Mesenchymal stem cell (in vitro differentiated cells and primary cell): ENCODE measurements around the gene CA10.

ENCODE experiments used
- DNase-seq: peaks from one replicate; pipeline ENCODE4 v3.0.0-alpha.2; 2013
- H2AFZ ChIP-seq: one replicate; pipeline ENCODE4 v1.6.1; 2013; ENCODE audit warnings: low read depth, mild to moderate bottlenecking, control low read depth, inconsistent platforms, low read length, moderate library complexity
- H2AK5ac ChIP-seq: 2 replicates; pipeline ENCODE4 v1.6.1; 2013; ENCODE audit warnings: low read length, moderate library complexity, mild to moderate bottlenecking, inconsistent platforms; ENCODE audit not compliant: severe bottlenecking
- H2BK120ac ChIP-seq: one replicate; pipeline ENCODE4 v1.6.1; 2013; ENCODE audit warnings: low read depth, mild to moderate bottlenecking, inconsistent platforms, low read length, moderate library complexity
- H2BK12ac ChIP-seq, 2 experiments: one replicate each; pipeline ENCODE4 v1.6.1; 2013; ENCODE audit warnings: inconsistent platforms in 2 of 2, low read length in 2 of 2, mild to moderate bottlenecking in 2 of 2, moderate library complexity in 2 of 2, control low read depth in 1 of 2
- H2BK15ac ChIP-seq: one replicate; pipeline ENCODE4 v1.6.1; 2013; ENCODE audit warnings: mild to moderate bottlenecking, low read depth, inconsistent platforms; ENCODE audit not compliant: poor library complexity, severe bottlenecking
- H2BK5ac ChIP-seq: 2 replicates; pipeline ENCODE4 v1.6.1; 2013; ENCODE audit warnings: low read depth, mild to moderate bottlenecking, low read length, control low read depth, inconsistent platforms; ENCODE audit not compliant: poor library complexity, severe bottlenecking
- H3K14ac ChIP-seq, 2 experiments: one replicate each; pipeline ENCODE4 v1.6.1; 2013; ENCODE audit warnings: inconsistent platforms in 2 of 2, low read length in 2 of 2, control low read depth in 1 of 2, mild to moderate bottlenecking in 1 of 2, moderate library complexity in 1 of 2
- H3K18ac ChIP-seq, 2 experiments: one replicate each; pipeline ENCODE4 v1.6.1; 2013; ENCODE audit warnings: inconsistent platforms in 2 of 2, low read length in 2 of 2, control low read depth in 1 of 2, low read depth in 1 of 2, mild to moderate bottlenecking in 1 of 2
- H3K23ac ChIP-seq, 2 experiments: one replicate each; pipeline ENCODE4 v1.6.1; 2013; ENCODE audit warnings: inconsistent platforms in 2 of 2, low read length in 2 of 2, mild to moderate bottlenecking in 2 of 2, moderate library complexity in 2 of 2, control low read depth in 1 of 2
- H3K27ac ChIP-seq: 2 replicates; pipeline ENCODE4 v1.5.1; 2013; ENCODE audit warnings: mild to moderate bottlenecking, moderate library complexity, low read length, control low read depth, inconsistent platforms; ENCODE audit not compliant: poor library complexity, severe bottlenecking
- H3K27me3 ChIP-seq, 2 experiments: 2 replicates each; pipeline versions ENCODE4 v1.6.1 to v1.7.0; 2013; ENCODE audit warnings: low read length in 2 of 2, mild to moderate bottlenecking in 2 of 2, moderate library complexity in 2 of 2, control low read depth in 1 of 2, inconsistent platforms in 1 of 2; ENCODE audit not compliant: control insufficient read depth in 1 of 2, insufficient read depth in 1 of 2
- H3K36me3 ChIP-seq, 2 experiments: 2 replicates each; pipeline versions ENCODE4 v1.6.1 to v1.7.0; 2013; ENCODE audit warnings: low read length in 2 of 2, control low read depth in 1 of 2, inconsistent platforms in 1 of 2, low read depth in 1 of 2, mild to moderate bottlenecking in 1 of 2; ENCODE audit not compliant: insufficient read depth in 2 of 2, control insufficient read depth in 1 of 2
- H3K4ac ChIP-seq, 2 experiments: one replicate each; pipeline ENCODE4 v1.6.1; 2013; ENCODE audit warnings: inconsistent platforms in 2 of 2, low read length in 2 of 2, mild to moderate bottlenecking in 2 of 2, moderate library complexity in 2 of 2, control low read depth in 1 of 2, low read depth in 1 of 2
- H3K4me1 ChIP-seq: 2 replicates; pipeline ENCODE4 v1.6.1; 2013; ENCODE audit warnings: low read depth, low read length, control low read depth; ENCODE audit not compliant: control insufficient read depth, insufficient read depth
- H3K4me2 ChIP-seq: 2 replicates; pipeline ENCODE4 v1.6.1; 2013; ENCODE audit warnings: low read length, mild to moderate bottlenecking, inconsistent platforms; ENCODE audit not compliant: poor library complexity, severe bottlenecking
- H3K4me3 ChIP-seq, 2 experiments: 2 replicates each; pipeline versions ENCODE4 v1.5.1 to v1.7.0; 2013; ENCODE audit warnings: low read length in 2 of 2, mild to moderate bottlenecking in 2 of 2, control low read depth in 1 of 2, low read depth in 1 of 2; ENCODE audit not compliant: insufficient read depth in 1 of 2
- H3K79me1 ChIP-seq: replicated peaks from 2 replicates; pipeline ENCODE4 v1.6.1; 2013; ENCODE audit warnings: mild to moderate bottlenecking, control low read depth, low read length, inconsistent platforms; ENCODE audit not compliant: poor library complexity, severe bottlenecking
- H3K9ac ChIP-seq: 2 replicates; pipeline ENCODE4 v1.7.0; 2013; ENCODE audit warnings: mild to moderate bottlenecking, low read length, moderate library complexity
- H3K9me3 ChIP-seq: 2 replicates; pipeline ENCODE4 v1.7.0; 2013; ENCODE audit warnings: mild to moderate bottlenecking, low read length; ENCODE audit not compliant: control insufficient read depth
- H4K8ac ChIP-seq: one replicate; pipeline ENCODE4 v1.6.1; 2013; ENCODE audit warnings: inconsistent platforms, mild to moderate bottlenecking, low read length, moderate library complexity
- H4K91ac ChIP-seq: one replicate; pipeline ENCODE4 v1.6.1; 2013; ENCODE audit warnings: mild to moderate bottlenecking, low read length, inconsistent platforms
- WGBS: methylation state at CpG from one replicate; pipeline ENCODE4 v1.1.7; 2013; ENCODE audit warnings: mixed read lengths; 5-methylcytosine and 5-hydroxymethylcytosine counted together

CA10 gene

DNA sequence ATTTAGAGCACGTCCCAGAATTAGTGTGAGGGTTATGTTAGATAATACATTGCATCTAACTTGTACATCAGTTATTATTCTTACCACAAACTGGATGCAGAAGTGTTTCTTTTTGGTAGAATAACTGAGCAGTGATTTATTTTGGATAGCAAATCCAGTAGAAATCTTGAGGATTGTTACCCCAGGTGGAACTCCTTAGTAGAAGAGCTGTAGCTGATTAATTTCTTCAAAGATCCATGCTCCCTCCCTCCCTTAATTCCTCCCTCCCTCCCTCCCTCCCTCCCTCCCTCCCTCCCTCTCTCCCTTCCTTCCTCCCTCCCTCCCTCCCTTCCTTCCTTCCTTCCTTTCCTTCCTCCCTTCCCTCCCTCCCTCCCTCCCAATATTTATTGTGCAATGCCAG lies 337.7 kb downstream of the CA10 start:
- H3K79me1 ChIP-seq = no peaks in the 10 kb centered on the region
- no peak overlapping the region for H3K4me2 ChIP-seq
- no peak overlapping the region for H2AK5ac ChIP-seq
- no peaks in the 10 kb centered on the region for H3K36me3 ChIP-seq
- H3K4ac ChIP-seq = no peak overlapping the region
- no peaks in the 10 kb centered on the region for H3K4me1 ChIP-seq
- DNase-seq = no peak
- no peaks in the 10 kb centered on the region for H3K27me3 ChIP-seq
- no peak overlapping the region for H3K4me3 ChIP-seq
- H2BK120ac ChIP-seq = no peak overlapping the region
- no peak overlapping the region for H3K27ac ChIP-seq
- no peak overlapping the region for H2AFZ ChIP-seq
- H3K9me3 ChIP-seq = no peaks in the 10 kb centered on the region
- no peak overlapping the region for H2BK15ac ChIP-seq
- H3K18ac ChIP-seq = no peak overlapping the region
- H3K9ac ChIP-seq = no peak overlapping the region
- WGBS = no CpG with 5 or more reads among the region's 1 CpG
- no peak overlapping the region for H2BK5ac ChIP-seq
- no peak overlapping the region for H3K23ac ChIP-seq
- H4K8ac ChIP-seq = no peak overlapping the region
- H4K91ac ChIP-seq = no peak overlapping the region
- no peak overlapping the region for H3K14ac ChIP-seq
- H2BK12ac ChIP-seq = no peak overlapping the region

- H3K36me3 ChIP-seq = no peaks in the 10 kb centered on the region
- no peak overlapping the region for H2BK12ac ChIP-seq
- no peak overlapping the region for H4K8ac ChIP-seq
- H3K27ac ChIP-seq = no peak overlapping the region
- no peak overlapping the region for H2AFZ ChIP-seq
- 63% methylated on average over 2 of the region's 6 CpGs for WGBS
- H3K18ac ChIP-seq = no peak overlapping the region
- H3K4me2 ChIP-seq = no peak overlapping the region
- H3K9me3 ChIP-seq = no peaks in the 10 kb centered on the region
- no peak for DNase-seq
- no peak overlapping the region for H3K23ac ChIP-seq
- no peak overlapping the region for H3K4me3 ChIP-seq
- no peak overlapping the region for H2BK15ac ChIP-seq
- H3K79me1 ChIP-seq = no peaks in the 10 kb centered on the region
- H4K91ac ChIP-seq = no peak overlapping the region
- H2AK5ac ChIP-seq = no peak overlapping the region
- H3K4ac ChIP-seq = no peak overlapping the region
- H3K14ac ChIP-seq = no peak overlapping the region
- H2BK120ac ChIP-seq = no peak overlapping the region
- H3K4me1 ChIP-seq = no peaks in the 10 kb centered on the region
- H3K9ac ChIP-seq = no peak overlapping the region
- H3K27me3 ChIP-seq = no peaks in the 10 kb centered on the region
- no peak overlapping the region for H2BK5ac ChIP-seq
These were observed 338.3 kb downstream of the CA10 start for GRCh38 chr17:51820252-51820651.

DNA sequence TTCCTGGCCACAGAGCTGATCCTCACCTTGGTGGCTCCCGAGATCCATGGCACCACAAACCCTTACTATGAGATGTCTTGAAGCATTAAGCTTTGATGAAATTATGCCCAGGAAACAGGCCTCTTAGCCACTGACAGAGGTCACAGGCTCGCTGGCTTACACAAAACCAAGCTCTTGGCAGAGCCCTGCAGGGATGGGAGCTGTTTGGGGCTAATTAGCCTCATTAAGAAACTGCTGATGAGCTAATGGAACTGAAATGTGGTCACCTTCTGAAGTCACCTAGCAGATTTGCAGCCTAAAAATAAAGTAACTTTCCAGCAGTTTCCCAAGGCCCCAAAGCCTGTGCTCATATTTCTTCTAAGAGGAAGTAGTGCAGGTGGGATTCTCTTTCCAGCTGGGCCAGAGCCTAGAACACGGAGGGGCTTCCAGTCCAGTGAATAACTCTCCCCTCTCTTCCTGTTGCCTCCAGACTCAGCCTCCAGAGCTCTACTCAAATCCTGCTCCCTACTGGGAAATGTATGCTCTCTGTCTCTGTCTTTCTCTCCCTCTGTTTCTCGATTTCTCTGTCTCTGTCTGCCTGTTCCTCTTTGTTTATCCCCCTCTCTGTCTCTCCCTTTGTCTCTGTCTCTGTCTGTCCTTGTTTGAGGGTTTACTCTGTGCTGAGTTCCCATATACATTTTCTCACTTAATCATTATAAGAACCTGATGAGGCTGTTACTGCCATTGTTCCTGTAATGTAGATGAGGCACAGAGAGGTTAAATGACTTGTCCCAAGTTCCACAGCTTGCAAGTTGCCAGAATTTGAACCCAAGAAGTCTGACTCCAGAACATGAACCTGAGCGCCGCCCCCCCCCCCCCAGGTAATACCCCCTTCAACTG lies 338.9 kb downstream of the CA10 start:
- Histone ChIP-seq H3K4me3 (no peak overlapping the region), H2BK12ac (no peak overlapping the region), H2AFZ (no peak overlapping the region), H2BK120ac (no peak overlapping the region), H4K91ac (no peak overlapping the region), H3K9me3 (no peaks in the 10 kb centered on the region), H3K27me3 (no peaks in the 10 kb centered on the region), H3K27ac (no peak overlapping the region), H3K4me2 (no peak overlapping the region), H2BK15ac (no peak overlapping the region), H3K4ac (no peak overlapping the region), H2BK5ac (no peak overlapping the region), H3K4me1 (no peaks in the 10 kb centered on the region), H3K9ac (no peak overlapping the region), H3K18ac (no peak overlapping the region), H3K79me1 (no peaks in the 10 kb centered on the region), H3K23ac (no peak overlapping the region), H2AK5ac (no peak overlapping the region), H4K8ac (no peak overlapping the region), H3K14ac (no peak overlapping the region), H3K36me3 (no peaks in the 10 kb centered on the region)
- 39% methylated on average over 6 of the region's 6 CpGs for WGBS
- no peak for DNase-seq

DNA sequence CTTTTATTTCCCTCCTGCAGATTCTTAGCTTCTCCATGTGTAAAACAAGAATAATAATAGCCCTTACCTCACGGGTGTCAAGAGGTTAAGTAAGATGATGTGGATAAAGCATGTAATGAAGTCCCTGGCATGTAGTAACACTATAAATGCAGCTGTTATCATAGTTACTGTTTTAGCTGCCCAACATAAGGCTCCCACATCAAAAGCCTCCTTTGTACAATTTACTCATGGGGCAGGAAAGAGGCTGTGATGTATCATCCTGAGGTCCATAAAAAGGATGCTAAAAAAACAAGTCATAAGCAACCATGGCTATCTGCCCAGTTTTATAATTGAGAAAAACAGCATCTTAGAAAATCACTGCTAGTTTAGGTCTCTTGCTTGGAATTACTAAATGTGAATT lies 339.7 kb downstream of the CA10 start:
- no peak overlapping the region for H3K14ac ChIP-seq
- no peak overlapping the region for H3K9ac ChIP-seq
- no peak overlapping the region for H3K4me2 ChIP-seq
- no peak overlapping the region for H3K23ac ChIP-seq
- no peak overlapping the region for H2BK15ac ChIP-seq
- H2AFZ ChIP-seq = no peak overlapping the region
- no peaks in the 10 kb centered on the region for H3K4me1 ChIP-seq
- H3K27ac ChIP-seq = no peak overlapping the region
- no peak overlapping the region for H2AK5ac ChIP-seq
- H3K4me3 ChIP-seq = no peak overlapping the region
- H4K8ac ChIP-seq = no peak overlapping the region
- H2BK120ac ChIP-seq = no peak overlapping the region
- no peaks in the 10 kb centered on the region for H3K36me3 ChIP-seq
- no peak overlapping the region for H3K18ac ChIP-seq
- no peaks in the 10 kb centered on the region for H3K27me3 ChIP-seq
- WGBS = no CpG with 5 or more reads among the region's 1 CpG
- no peak overlapping the region for H4K91ac ChIP-seq
- DNase-seq = no peak
- no peak overlapping the region for H2BK5ac ChIP-seq
- H3K4ac ChIP-seq = no peak overlapping the region
- no peaks in the 10 kb centered on the region for H3K79me1 ChIP-seq
- no peaks in the 10 kb centered on the region for H3K9me3 ChIP-seq
- no peak overlapping the region for H2BK12ac ChIP-seq
